Activated CD8-positive, alpha-beta memory T cell treated with anti-CD3 and anti-CD28 coated beads for 48 hours (primary cell): ENCODE measurements around the gene KPNA4.
"Not testable (repeated sequence)": the region's sequence is repeated elsewhere in the genome, so short reads cannot be mapped to it uniquely, and the experiment has no call there.

ENCODE experiments used
- DNase-seq, 3 experiments: peaks; one replicate each; pipeline ENCODE4 v3.0.0-alpha.2; 2020; ENCODE audit warnings: low read depth in 2 of 3, low spot score in 2 of 3

The KPNA4 gene, protein sequence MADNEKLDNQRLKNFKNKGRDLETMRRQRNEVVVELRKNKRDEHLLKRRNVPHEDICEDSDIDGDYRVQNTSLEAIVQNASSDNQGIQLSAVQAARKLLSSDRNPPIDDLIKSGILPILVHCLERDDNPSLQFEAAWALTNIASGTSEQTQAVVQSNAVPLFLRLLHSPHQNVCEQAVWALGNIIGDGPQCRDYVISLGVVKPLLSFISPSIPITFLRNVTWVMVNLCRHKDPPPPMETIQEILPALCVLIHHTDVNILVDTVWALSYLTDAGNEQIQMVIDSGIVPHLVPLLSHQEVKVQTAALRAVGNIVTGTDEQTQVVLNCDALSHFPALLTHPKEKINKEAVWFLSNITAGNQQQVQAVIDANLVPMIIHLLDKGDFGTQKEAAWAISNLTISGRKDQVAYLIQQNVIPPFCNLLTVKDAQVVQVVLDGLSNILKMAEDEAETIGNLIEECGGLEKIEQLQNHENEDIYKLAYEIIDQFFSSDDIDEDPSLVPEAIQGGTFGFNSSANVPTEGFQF

DNA sequence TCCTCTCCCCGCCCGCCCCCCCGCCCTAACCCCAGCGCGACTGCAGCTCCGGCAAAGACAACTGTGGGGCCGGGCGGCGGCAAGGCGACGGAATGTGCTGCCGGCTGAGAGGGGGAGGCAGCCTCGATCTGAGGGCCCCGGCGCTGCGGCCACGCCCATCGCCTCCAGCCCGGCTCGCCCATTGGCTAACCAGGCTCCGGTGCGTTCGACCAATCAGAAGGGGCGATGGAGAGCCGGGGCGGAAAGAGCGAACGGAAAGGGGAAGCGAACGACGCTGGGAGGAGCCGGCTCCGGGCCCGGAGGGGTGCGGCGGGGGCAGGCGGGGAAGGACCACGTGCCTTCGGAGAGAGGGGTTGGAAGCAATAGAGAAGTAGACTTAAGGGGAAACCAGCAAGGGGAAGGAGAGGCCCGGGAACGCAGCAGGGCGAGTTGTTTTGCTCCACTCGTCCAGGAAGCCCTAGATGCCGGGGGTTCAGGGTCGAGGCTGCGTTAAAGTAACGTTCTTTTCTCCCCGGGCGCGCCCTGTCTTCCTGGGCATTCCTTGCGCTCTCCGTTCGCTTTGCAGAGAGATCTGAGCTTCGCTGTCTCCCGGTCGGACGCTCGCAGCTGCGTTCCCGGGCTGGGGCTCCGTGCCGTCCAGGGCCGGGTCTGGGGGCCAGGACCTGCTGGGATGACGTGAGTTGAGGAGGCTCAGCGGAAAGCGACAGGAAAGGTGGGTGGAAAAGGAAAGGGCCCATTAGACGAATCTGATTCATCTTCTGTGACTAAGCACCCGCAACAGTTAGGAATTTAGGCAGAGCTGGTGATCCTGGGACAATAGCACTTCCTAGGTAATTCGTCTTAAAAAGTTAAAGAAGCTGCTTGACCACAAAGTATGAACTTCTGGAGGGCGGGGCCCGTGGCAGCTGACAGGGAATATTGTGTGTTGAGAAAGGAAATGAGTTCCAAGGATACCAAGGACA is at the start of gene KPNA4:
KPNA4 (minus strand) TSS at position 130 of the 962 bp plus-strand sequence. CDS start 289 bp downstream, outside the sequence.
- peak; percentile 73 to 94 (median 88) for DNase-seq

DNA sequence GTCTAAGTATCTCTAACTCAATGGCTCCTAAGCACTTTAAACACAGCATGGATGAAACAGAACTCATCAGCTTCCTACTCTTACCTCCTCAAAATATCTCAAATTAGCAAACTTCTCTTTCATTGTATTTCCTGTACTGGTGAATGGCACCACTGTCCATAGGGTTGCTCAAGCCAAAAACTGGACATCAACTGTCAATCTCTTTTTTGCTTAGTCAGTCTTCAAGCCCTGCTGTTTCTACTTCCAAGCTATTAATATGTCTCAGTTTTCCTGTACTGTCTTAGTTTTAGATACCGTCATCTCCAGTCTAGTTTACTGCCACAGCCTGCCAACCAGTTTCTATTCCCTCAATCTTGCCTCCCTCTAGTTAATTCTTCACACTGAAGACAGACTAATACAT is 48.3 kb upstream of the KPNA4 start:
- DNase-seq: no peak

DNA sequence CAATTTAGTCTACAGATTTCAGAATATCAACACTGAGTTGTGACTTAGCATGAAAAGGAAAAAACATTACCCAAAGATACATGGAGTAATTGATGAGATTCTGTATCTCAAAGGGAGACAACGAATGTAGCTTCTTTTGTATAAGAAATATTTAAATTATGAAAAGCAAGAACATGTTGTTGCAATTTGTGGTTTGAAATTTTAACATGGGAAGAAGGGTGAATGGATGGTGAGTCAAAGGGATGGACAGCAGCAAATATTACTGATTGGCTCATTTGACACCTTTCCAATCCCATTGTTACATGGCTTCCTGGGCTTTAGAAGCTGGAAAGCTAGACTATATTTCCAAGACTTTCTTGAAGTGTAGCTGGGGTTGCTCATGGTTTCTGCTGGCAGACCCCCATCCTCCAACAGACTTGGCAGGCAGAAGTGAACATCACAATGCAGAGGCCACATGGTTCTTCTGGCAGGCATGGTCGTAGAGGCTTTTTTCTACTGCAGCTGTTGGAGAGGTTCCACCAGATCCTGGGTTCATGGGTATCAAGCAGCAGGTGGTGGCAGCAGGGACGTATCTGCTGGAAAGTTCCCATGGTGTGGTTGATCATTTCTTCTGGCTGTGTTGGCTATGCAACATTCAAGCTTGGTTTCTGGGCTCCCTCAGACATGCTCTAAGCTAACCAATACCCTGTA is 47.2 kb upstream of the KPNA4 start:
- no peak for DNase-seq

DNA sequence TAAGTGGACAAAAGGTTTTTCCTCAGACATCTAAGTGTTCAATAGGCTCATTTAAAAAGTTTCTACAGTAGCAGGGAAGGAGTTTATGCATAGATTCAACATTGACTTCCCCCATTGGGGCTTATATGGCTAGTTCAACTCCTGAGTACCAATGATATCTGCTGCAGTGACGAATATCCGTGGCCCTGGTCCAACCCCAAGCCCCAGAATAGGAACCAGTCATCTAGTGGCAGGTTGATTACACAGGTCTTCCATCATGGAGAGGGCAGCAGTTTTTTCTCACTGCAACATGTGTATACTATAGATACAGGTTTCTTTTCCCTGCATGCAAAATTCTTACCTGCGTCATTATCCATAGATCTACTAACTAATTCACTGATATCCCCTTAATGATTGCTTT is 45.8 kb upstream of the KPNA4 start:
- no peak for DNase-seq

DNA sequence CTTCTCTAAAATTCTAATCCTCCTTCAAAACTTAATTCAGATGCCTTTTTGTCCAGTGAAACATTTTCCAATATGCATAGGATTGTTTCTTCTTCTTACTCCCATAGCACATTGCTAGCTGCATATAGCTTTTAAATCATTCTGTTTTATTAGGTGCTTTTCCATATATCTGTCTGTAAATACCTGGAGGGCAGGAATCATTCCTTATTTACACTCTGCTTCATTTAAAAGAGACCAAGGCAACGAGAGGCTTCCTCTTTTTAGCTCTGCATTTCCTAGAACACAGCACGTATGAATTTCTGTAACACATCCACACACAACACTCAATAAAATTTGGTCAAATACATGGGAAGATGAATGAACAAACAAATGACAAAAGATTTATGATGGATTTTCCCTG is 43.5 kb upstream of the KPNA4 start:
- no peak for DNase-seq

DNA sequence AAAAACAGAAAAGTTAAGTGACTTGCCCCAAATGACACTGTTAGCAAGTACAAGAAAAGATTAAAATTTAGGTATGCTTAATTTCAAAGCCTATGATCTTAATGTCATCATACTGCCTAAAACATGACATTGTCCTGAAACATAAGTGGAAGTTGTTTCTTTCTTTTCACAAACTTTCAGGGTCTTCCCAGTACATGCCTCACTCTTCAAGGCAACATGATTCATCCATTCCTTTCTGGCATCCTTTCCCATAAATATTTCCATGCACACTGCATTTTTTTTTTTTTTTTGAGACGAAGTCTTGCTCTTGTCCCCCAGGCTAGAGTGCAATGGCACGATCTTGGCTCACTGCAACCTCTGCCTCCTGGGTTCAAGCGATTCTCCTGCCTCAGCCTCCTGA is 42.5 kb upstream of the KPNA4 start:
- no peak for DNase-seq

DNA sequence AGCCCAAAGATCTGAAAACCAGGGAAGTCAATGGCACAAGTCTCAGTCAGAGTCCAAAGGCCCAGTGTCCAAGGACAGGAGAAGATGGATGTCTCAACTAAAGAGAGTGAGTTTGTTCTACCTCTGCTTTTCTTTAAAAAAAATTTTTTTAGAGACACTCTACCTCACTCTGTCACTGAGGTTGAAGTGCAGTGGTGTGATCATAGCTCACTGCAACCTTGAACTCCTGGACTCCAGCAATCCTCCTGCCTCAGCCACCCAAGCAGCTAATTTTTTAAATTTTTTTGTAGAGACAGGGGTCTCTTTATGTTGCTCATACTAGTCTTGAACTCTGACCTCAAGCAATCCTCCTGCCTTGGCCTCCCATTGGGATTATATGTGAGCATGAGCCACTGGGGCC is 39.9 kb upstream of the KPNA4 start:
- no peak for DNase-seq

DNA sequence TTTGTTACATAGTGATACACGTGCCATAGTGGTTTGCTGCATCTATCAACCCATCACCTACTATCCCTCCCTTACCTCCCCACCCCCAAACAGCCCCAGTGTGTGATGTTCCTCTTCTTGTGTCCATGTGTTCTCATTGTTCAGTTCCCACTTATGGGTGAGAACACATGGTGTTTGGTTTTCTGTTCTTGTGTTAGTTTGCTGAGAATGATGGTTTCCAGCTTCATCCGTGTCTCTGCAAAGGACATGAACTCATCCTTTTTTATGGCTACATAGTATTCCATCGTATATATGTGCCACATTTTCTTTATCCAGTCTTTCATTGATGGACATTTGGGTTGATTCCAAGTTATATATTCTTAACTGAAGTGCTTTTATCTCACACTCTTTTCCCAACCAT is 38.5 kb upstream of the KPNA4 start:
- DNase-seq: not testable (repeated sequence)

DNA sequence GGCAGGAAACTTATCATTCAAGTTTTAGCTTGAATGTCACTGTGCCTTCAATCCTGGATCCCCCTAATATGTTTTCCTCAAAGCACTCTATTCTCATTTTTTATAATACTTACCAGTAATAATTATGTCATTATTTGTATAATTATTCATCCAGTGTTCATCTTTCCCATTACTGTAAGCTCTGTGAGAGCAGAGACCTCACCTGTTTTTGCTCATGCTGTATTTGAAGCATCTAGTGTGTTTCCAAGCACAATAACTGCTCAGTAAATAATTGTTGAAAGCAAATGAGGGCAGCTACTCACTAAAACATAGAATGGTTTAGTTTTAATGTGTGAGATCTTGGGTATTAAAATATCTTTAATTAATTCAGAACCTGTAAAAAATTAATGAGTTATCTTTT is 36.9 kb upstream of the KPNA4 start:
- no peak for DNase-seq

DNA sequence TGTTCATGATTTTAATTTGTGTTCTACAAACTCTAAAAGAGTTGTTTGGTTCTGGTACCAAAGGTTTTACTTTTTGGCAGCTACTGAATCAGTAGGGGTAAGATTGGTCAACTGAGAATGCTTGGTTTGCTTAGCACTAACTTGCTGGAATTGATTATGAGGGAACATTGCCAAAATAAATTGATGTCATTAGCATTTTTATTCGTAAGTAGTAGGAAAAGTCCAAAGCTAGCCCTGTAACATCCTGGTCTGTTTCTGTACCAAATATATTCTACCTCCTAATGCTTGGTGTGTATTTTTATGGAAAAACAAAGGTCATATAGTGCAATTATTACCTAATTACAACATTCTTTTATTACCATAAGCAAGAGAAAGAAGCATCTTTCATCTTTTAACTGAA is 35.9 kb upstream of the KPNA4 start:
- DNase-seq: no peak

DNA sequence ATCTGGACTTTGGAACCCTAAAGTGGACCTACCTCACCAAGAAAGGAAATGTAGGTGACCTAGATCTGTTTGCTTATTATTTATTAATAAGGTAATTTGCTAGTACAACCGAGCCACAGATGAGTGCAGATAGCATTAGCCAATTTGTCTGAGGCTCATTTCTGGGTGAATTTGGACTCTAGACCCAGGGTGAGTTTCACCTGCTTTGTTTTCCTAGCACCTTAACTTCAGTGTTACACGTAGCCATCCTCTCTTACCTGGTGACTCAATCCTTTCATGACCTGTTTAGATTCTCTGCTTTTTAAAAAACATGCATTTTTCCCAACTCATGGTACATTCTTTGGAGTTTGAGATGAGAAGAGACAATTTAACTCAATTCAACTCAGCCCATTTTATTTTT is 33.5 kb upstream of the KPNA4 start:
- no peak for DNase-seq

DNA sequence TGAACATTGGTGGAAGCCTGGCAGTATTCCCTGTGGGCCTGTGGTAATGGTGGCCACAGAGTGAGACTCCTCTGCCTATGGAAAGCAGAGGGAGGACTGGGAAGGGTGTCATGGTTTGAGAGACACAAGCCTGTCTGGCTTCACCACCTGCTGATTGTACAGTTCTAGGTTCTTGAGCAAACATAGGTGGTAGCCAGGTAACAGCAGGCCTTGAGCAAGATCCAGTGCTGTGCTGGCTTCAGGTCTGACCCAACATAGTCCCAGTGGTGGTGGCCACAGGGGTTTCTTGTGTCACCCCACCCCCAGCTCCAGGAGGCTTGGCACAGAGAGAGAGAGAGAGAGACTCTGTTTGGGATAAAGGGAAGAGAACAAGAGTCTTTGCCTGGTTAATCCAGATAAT is 22.7 kb upstream of the KPNA4 start:
- DNase-seq: no peak

DNA sequence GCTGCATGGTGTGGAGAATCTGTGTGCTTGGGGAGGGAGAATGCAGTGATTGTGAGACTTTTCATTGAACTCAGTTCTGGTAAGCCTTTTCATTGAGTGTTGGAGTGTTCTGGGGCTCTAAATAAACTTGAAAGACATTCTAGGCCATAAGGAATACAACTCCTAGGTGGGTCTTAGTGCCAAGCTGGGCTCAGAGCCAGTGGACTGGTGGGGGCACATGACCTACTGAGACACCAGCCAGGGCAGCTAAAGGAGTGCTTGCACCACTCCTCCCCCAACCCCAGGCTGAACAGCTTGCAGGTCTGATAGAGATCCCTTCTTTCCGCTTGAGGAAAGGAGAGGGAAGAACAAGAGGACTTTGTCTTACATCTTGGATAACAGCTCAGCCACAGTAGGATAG is 21.7 kb upstream of the KPNA4 start:
- DNase-seq: no peak

DNA sequence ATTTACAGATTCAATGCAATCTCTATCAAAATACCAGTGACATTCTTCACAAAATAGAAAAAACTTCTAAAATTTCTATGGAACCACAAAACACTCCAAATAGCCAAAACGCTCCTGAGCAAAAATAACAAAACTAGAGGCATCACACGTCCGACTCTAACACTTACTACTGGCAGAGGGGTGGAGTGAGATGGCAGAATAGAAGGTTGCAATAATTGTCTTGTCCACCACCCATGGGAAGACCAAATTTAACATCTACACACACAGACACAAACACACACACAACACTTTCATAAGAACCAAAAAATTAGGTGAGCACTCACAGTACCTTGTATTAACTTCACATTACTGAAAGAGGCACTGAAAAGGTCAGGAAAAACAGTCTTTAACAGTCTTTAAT is 21.3 kb upstream of the KPNA4 start:
- DNase-seq: no peak

DNA sequence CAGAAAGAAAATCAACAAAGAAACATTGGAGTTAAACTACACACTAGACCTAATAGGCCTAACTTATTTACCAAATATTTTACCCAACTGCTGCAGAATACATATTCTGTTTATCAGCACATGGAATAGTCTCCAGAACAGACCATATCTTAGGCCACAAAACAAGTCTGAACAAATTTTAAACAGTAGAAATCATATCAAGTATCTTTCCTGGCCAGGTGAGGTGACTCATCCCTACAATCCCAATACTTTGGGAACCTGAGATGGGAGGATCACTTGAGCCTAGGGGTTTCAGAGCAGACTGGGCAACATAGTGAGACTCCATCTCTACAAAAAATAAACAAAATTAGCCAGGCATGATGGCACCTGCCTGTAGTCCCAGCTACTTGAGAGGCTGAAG is 18.1 kb upstream of the KPNA4 start:
- DNase-seq: no peak

DNA sequence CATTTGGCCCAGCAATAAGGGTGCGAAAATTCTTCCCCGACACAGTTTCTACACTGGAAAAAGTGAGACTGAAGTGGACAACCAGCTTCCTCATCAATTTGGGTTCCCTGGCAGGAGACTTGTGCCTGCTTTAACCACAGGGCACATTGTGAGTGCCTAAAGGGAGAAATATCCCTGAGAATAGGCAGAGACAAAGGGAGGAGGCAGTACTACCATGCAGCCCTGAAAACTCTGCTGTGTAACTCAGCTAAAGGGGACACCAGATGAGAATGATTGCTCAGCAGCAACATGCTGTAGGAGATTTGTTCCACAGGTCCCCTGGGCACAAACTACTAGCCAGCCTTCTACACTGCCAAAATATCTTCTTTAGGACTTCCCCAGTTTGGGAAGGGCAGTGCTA is 15.6 kb upstream of the KPNA4 start:
- DNase-seq: no peak

DNA sequence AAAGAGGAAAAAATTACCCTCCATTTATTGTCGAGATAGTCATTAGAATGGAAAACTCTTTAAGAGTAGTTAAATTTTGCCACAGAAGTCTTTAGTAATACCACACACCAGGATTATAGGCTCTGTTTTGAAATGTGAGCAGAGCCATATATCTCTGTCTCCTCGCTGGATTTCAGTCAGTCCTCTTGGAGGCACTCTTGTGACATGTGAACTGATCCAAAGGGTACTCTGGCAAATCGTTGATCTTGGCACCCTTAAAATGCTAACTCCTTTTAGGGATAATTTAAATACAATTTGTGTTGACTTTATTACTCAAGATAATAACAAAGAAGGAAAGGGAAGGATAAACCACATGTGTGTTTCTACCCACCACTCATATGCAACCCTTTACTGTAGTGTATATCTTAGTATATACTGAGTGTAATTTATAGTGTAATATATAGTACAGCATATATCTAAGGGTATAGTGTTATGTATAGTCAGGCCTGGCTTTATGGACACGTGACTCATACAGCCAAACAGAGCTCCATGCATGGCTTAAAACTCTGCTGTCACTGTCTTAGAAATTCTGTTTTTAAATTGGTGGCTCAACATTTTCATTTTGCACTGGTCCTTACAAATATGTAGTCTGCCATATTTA is 12.3 kb upstream of the KPNA4 start:
- no peak for DNase-seq

DNA sequence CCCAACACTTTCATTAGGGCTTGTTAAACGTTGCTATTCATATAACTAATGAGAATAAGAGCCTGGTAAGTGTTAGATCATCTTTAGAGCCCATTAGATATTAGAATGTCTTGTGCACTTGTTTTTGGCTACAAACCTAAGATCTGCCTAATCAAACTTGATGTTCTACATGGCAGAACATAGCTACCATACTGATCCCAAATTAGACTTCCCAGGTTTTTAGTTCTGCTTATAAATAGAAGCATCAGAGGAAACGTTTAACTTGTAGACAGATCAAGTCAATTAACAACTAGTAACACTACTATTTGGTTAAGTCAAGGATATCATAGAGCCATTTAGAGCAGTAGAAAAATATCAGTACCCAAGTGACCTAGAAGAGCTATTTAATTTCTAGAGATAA is 11.7 kb upstream of the KPNA4 start:
- no peak for DNase-seq

DNA sequence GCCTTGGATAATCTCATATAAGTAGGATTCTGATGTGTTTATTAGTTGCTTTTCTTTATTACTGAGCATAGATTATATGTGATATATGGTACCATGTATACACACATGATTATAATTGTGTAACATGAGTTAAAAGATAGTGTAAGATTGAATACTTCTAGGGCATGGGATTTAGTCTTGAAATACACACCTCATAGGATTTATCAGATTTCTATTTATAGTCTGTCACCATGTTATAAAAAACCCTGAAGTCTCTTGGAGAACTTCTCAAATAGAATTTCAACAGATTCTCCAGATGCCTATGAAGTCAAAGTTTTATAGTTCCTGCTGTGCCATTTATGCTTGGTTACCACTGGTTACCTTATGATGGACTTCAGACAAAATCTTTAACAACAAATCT is 11.2 kb upstream of the KPNA4 start:
- no peak for DNase-seq

DNA sequence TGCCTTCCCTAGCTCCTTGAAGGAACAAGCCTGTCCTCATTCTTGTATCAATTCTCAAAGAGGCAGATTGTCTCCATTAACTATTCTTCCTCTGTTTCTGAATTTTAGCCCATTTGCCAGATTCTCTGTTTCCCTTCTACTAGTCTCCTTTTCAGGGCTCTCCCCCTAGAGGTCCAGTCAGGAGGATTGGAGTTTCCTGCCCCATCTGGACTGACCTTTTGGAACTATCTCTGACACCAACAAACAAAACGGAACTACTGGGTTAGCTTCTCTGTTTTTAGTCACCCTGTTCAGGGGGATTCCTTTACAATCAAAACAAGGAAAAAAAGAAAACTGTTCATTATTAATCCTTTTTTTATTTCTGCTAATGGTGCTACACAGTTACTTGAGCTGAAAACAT is 10.2 kb upstream of the KPNA4 start:
- DNase-seq: no peak

DNA sequence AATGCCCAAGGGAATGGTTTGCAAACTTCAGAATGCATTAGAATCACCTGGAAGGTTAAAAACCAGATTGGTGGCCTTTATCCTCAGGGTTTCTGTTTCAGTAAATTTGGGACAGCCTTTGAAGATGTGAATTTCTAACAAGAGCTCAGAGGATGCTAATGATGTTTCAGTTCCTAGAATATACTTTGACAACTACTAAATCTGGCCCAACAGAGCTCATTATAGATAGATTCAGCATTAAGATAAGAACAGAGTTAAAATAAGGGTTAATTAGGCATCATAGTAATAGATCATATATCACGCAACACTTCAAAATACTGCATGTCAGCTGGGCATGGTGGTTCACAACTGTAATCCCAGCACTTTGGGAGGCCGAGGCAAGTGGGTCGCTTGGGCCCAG is 9.3 kb upstream of the KPNA4 start:
- no peak for DNase-seq
